COLO668 (cell line): ENCODE measurements around the gene PLEKHO2.

Experiments
- DNase-seq: peaks from one replicate; lab custom pipeline; 2025; ENCODE audit not compliant: unreplicated experiment; lab: John Stamatoyannopoulos, UW

Gene PLEKHO2

DNA sequence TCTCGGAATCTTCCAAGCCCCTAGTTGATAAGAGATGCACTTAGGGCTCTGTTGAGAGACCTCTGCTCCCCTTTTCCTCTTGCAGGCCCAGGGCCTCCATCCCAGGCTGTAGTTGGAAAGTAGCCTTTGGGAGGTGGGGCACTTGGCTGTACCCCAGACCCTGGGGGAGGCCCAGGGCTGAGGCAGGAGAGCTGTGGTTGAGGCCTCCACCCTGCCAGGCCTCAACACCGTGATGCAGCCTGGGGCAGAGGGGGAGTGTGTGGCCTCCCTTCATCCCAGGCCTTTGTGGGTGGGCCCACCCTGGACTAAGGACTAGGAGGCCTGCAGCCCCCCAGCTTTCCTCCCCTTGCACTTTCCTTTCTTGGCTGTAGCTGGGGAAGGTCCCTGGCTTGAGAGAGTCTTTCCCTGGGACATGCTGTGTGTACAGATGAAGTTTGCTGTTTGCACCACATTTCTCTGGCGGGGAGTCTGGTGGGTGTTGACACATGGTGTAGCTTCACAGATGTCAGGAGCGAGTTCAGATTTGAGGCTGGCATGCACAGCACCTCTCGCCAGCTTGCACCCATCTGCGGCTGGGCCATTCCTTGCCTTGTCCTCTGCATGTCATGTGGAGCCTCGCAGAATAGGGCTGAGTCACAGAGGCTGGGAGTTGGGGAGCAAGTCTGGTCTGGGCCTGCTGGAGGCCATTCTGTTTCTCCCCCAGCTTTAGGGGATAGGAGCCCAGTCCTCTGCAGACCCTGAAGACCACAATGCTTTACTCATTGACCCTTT lies 13.7 kb downstream of the PLEKHO2 start:
- no peak for DNase-seq

DNA sequence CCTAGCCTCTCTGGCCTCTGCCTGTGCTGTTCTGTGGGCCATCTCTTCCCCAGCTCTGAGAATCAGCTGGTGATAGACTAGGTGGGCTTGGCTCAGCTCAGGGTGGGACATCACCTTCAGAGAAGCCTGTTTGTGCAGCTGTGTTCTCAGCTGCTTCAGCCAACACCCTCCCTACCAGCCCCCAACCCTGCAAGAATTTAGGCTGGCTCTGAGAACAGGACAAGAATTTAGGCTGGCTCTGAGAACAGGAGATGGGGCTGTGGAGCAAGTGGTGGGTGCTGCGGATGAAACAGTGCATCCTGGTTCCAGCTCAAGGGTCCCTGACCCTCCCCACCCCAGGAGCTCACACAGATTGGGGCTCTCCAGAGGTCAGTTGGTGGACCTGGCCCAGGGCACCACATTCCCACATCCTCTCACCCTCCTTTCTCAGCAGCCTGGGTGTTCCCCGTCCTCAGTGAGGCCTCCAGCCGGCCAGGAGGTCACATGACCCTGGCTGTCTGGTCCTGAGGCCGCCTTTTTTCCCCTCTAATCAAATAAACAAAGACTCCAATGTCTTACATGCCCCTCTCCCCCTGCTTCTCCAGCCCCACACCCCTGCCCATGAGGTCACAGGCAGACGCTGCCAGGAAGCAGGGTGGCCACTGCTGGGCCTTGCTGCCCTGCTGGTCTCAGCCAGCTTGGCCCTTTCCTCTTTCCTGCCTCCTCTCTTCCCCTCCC lies 14.9 kb downstream of the PLEKHO2 start:
- DNase-seq, result no peak

DNA sequence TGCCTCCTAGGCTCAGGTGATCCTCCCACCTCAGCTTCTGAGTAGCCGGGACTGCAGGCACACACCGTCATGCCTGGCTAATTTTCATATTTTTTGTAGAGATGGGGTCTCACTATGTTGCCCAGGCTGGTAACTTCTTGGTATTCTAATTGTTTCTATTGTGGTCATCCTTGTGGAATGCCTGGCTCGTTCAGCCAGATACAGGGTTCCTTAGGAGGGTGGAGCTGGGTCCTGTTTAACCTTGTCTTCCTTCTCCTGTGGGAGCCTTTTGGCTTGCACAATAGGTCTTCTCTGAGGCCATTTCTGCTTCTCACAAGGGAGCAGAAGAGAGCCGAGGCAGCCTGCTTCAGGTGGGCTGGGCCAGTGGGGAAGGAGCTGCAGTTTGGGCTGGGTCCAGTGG lies 15.7 kb downstream of the PLEKHO2 start:
- no peak for DNase-seq

DNA sequence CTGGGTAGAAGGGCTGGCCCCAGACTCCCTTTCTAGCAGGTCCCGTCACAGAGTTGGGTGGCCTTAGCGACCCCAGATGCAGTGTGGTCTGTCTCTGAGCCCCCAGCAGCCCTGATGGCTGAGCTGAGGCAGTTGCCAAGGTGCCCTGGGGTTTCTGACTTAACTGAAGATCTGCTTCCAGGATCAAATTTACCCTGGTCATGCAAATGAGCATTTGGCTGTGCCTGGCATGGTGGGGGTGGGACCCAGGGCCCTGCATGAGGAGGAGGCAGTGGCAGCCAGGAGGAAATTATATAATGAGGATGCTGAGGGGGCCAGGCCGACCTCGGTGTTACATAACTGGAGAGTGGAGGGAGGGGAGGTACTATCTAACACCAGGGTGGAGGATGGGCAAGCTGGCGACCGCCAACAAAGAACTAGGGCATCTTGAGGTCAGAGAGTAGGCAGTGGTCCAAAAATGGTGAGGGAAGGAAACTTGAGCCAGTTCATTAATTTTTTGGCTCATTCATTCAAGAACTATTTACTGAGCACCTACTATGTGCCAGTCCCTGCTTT lies 16.4 kb downstream of the PLEKHO2 start:
- no peak for DNase-seq

DNA sequence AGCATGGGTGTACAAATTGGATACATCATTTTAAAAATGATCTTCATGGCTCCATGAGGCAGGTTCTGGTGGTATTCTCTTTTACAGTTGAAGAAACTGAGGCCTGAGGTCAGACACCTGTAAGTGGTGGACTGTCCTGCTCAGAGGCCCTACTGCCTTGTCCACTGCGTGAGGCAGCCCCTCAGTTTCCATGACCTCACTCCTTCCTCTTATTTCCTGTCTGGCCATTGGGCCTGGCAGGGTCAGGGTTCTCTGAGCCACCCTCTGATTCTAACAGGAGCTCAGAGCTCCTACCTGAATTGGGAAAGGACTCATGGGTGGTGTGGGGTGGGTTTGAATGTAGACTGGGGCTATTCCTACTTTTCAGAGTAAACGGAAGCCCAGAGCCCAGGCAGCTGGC lies 17.5 kb downstream of the PLEKHO2 start:
- DNase-seq, result no peak

DNA sequence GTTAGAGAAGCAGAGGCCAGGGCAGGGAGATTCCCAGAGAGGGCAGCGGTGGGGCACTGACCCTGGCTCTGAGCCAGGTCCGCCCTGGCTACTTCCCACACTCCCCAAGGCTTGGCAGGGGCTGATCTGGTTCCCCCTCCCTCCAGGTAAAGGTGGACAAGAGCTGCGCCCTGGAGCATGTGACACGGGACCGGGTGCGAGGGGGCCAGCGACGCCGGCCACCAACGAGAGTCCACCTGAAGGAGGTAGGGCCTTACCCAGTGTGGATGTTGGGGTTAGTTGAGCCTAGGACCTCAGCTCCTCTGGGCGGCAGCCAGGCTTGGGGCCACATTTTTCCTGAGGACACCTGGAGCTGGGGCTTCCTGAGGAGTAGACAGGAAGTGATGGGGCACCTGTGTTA lies 19.6 kb downstream of the PLEKHO2 start:
- no peak for DNase-seq

DNA sequence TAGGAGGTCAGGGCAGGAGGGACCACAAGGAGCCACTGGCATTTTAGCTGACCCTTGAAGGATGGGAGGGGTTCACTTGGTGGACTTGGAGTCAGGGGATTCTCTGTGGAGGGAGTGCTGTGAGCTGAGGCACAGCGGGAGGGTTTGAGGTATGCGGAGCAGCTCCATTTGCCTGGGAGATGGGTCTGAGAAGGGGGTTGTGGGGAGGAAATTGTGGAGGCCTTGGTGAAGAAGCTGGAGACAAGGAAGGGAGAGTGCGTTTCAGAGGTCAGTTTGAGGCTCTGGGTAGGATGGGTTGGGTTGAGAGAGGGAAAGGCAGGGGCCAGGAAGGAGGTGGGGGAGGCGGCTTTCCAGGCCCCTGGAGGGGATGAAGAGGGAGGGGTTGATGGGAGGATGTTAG lies 20.2 kb downstream of the PLEKHO2 start:
- no peak for DNase-seq

DNA sequence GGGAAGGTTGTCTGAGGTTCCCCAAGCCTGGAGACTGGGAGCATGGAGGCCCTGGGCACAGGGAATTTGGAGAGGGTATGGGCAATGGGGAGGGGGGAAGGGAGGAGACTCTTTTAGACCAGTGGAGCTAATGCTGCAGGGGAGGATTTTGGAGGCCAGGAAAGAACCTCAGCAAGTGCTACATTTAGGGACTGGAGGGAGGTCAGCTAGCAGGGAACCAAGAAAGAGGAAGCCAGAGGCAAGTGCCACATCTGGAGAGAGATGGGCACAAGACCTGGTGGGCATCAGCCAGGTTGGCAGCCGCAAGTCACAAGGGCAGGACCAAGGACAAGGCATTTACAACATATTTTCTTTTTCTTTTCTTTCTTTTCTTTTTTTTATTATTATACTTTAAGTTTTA lies 20.7 kb downstream of the PLEKHO2 start:
- no peak for DNase-seq

DNA sequence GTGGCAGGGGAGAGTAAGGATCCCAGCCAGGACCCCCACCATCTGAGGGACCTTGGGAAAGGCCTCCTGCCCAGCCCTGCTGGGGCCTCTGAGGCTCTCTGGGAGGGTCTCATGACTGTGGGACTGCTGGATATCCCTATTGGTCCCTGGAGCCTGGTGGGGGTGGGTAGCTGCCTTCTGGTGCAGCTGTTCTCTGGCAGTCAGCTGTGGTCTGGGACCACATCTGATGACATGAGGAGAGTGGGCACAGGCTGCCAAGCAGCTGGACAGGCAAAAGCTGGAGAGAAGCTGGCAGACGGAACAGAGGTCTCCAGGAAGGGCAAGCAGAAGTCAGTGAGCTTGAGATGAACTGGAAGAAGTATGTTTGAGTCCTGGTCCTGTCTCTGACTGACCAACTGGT lies 22.4 kb downstream of the PLEKHO2 start:
- DNase-seq, result no peak

DNA sequence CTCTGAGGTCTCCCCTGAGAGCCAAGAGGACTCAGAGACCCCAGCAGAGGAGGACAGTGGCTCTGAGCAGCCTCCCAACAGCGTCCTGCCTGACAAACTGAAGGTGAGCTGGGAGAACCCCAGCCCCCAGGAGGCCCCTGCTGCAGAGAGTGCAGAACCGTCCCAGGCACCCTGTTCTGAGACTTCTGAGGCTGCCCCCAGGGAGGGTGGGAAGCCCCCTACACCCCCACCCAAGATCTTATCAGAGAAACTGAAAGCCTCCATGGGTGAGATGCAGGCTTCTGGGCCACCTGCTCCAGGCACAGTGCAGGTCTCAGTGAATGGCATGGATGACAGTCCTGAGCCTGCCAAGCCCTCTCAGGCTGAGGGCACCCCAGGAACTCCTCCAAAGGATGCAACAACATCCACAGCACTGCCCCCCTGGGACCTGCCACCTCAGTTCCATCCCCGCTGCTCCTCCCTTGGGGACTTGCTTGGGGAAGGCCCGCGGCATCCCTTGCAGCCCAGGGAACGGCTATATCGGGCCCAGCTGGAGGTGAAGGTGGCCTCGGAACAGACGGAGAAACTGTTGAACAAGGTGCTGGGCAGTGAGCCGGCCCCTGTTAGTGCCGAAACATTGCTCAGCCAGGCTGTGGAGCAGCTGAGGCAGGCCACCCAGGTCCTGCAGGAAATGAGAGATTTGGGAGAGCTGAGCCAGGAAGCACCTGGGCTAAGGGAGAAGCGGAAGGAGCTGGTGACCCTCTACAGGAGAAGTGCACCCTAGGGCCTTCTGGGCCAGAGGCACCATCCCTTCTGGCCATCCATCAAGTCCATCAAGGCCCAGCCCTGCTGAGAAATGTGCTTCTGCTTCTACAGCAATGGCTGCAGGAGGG lies 23.6 kb downstream of the PLEKHO2 start:
- DNase-seq, result no peak

DNA sequence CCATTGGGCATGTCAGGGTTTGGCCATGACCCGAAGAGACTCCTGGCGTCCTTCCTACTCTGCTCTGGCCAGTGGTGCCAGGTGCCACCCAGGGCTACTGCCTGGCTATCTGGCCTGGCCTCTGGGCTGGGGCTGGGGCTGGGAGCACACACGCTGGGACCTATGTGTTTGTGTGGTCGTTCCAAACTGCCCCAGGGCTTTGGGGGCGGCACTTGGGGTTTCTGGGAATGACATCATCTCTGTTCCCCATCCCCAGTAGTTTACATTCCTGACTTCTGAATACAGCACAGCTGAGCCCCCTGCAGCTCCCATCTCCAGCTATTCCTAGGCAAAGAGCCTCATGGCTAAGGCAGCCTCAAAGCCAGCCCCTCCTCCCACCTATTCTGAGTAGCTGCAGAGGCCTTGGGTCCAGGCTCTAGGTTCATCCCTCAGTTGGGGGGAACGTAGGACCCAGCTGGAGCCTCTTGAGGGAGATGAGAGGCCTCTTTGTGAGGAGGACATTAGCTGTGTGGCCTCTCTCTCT lies 24.3 kb downstream of the PLEKHO2 start:
- DNase-seq, result no peak

DNA sequence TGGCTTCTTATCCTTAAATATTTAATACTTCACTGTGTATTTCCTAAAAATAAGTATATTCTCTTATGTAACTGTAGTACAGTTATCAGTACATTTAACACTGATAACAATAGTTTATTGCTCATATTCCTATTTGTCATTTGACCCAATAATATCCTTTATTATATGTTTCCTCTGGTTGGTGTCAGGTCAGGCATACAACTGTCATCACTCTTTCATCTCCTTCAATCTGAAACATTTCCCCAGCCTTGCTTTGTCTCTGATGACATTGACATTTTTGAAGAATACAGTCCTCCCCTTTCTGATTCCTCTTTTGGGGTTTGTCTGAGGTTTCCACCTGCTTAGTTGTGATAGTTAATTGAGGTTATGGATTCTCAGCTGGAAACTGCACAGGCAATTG lies 27.8 kb downstream of the PLEKHO2 start:
- no peak for DNase-seq

DNA sequence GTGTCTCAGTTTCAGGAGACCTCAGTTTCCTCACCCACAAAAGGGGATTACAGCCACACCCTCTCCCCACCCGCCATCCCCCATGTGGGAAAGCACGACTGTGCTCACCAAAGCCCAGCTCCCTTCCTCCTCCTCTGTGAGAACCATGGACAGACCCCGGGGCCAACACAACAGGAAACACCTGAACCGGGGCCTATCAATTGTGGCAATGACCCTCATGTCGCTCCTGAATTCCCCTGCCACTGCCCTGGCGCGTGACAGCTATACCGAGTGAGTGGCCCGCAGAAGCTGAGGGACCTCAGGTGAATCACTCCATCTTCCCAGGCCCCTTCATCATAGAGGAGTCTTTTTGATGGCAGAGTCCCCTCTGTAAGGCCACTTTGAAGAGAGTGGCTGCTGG lies 28.6 kb downstream of the PLEKHO2 start:
- DNase-seq, result no peak

DNA sequence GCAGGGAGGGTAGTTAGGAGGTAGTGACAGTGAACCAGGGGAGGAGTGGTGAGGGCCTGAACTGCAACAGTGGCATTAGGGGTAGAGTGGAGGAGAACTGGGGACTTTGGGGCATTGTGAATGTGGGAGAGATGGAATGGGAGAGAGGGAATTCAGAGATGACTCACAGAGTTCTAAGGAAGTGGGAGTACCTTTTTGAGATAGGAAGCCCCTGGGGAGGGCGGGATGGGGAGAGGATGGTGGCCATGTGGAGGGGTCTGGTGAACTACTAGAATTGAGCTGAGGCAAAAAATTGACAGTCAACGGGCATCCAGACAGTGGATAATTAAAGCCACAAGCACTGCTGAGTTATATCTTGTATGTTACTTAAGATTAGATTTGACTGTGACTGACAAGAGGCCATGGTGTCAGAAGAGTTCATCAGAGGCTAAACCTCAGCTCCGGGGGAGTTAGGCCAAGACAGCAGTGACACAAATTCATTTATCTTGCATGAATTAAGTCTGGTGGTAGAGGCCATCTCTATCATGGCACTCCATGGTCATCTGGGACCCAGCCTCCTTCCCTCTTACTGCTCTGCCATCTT lies 34.0 kb downstream of the PLEKHO2 start:
- DNase-seq, result no peak

DNA sequence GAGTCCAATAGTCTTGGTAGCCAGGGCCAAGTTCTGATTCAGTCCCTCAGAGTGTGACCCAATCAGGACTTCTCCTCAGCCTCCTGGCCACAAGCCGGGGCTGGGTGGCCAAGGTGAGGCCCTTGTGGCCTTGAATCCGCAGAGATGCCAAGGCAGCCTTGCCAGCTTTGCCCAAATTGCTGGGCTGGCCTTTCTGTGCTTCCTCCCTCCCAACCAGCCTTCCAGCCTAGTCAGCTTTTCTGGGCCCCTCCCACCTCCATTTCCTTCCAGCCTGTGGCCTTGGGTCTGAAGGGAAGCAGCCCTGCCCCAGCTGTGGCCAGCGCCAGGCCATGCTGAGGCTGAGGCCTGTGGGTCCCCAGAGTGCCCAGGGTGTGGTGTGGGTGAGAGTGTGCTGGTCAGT lies 35.7 kb downstream of the PLEKHO2 start:
- DNase-seq, result no peak

DNA sequence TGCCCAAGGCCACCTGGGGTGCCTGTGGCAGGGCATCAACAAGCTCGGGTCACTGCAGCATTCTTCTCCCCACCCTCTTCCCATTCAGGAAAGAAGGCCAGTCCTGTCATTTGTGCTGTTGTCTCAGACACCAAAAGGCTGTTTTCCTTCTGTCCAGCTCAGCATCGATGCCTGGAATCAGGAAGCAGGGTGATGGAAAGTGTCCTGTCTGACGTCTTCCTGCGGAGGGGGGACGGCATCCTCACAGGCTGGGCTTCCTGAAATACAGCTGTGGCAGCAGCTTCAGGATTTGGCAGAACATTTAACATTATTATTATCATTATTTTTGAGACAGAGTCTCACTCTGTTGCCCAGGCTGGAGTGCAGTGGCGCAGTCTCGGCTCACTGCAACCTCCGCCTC lies 37.0 kb downstream of the PLEKHO2 start:
- DNase-seq, result no peak

DNA sequence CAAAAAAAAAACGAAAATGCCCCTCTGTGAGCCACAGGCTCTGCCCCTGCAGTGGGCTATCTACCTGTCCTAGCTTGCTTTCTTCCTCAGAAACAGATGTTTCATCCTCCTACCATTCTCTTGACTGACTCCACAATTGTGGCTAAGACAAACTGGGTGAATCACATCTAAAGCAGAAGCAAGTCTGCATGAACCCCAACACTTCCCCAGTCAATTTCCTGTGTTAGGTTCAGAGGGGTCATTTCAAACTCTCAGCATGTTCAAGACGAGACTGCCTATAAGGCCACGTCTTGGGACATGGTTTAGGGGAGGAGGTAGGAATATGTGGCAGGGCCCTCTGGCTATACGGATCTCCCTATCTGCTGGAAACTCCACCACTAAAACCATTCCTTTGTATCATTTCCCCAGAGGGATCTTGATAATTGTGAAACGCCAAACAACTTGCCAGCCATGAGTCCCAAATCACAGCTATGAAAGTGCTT lies 41.4 kb downstream of the PLEKHO2 start:
- no peak for DNase-seq

DNA sequence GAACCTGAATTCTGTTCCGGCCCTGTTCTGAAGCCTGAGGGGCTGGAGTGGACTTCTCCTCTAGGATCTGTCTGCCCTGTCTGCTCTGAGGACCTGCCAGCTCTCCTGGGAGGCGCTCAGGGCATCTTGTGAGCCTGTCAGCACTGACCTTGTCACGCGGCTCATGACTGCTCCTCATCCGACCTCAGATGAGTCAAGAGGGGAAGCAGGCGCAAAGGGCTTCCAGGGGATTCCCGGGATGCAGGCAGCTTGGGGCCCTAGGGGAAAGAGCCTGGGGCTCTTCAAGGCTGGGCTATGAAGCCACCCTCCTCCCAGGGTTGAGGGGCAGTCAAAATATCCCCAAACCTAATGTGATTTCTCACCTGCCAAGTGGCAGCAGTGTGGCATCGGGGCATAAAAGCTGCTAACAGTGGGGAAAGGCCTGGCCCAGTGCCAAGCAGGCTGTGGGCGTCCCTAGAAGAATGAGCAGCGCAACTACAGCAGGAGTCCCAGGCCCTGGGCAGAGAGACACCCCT lies 42.3 kb downstream of the PLEKHO2 start:
- DNase-seq, result peak; percentile 64

DNA sequence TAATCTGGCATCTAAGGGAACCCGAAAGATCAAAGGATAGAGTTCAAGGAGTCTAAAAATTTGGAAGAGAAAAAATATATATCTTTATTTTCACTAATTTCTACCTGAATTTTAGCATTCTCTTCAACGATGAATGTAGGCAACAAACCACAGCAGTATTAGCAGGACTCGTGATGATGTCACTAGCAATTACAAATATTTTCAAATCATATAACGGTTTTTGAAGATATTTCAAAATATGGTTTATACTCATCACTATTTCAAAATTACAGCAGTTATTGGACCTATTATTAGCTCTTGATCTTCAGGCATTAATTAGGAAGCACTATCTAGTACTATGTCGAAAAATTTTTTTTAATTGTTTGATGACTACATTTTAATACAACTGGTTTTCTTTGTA lies 43.0 kb downstream of the PLEKHO2 start:
- no peak for DNase-seq

DNA sequence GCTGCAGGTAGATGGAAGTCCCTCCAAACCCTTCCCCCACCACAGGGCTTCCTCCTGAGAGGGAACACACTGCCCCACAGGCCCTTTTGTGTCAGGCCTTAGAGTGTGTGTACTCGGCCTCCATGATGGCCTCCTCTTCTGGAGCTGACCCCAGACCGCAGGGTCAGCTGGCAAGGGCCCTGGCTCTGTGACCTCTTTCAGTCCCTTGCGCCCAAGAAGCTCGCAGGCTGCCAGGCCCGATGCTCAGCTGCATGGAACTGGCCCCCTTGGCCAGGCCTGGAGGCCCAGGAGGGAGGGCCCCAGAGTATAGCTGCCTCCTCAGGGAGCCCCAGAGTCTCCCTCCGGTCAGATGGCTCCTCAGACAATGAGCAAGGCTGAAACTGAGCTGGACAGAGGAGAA lies 46.6 kb downstream of the PLEKHO2 start:
- DNase-seq, result no peak

DNA sequence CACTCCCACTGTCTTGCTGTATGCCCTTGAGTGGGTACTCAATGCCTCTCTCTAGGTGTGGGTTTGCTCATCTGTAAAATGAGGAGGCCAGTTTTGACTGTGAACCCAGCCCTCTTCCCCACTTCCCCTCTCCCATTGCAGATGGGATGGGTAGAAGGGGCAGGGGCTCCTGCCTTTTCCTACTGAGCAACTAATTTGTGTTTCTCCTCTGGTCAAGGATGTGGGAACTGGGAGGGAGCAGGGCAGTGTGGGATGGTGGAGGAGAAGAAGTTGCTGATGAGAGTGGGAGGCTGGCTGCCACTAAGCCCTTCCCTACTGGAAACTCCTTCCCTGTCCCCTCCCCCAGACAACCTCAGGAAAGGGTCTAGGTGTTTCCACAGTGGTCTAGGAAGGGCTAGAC lies 49.8 kb downstream of the PLEKHO2 start:
- no peak for DNase-seq
